ENCODE measurements around the gene SMARCAL1. TPM values are rescaled to one million over a fixed set of nuclear protein-coding genes. Genes with fewer than 3 reads are reported as not detected.
"Not testable (repeated sequence)": the region's sequence is repeated elsewhere in the genome, so short reads cannot be mapped to it uniquely, and the experiment has no call there.

Gene SMARCAL1
- total RNA-seq: 10 to 100 TPM; 25.0 to 28.4 TPM

GRCh38 chr2:216412022-216412999, at the start of gene SMARCAL1:
SMARCAL1 (plus strand) TSS chr2:216412484; CDS start chr2:216414705, 2,221 bp downstream.
- ChIA-PET CTCF (no interaction called here), POLR2A (interaction anchor here (0.7 to 1.0 kb wide), 2 partner anchors 86 to 379 kb away, joined by 3 to 6 read pairs; partner anchors contain the start of gene RPL37A)

- CTCF ChIA-PET: no interaction called here
- POLR2A ChIA-PET: no interaction called here
Measured at GRCh38 chr2:216362730-216363129, 49.6 kb upstream of the SMARCAL1 start.

GRCh38 chr2:216363221-216363620, 49.1 kb upstream of the SMARCAL1 start:
- POLR2A ChIA-PET: no interaction called here
- CTCF ChIA-PET: no interaction called here

- POLR2A ChIA-PET: no interaction called here
Measured at GRCh38 chr2:216365518-216365917, 46.8 kb upstream of the SMARCAL1 start.

GRCh38 chr2:216366777-216367471, 45.4 kb upstream of the SMARCAL1 start:
- CTCF ChIA-PET: no interaction called here
- POLR2A ChIA-PET: no interaction called here

More at GRCh38 chr2:216365518-216365917, 46.8 kb upstream of the SMARCAL1 start:
- CTCF ChIA-PET: no interaction called here

- CTCF ChIA-PET: no interaction called here
- POLR2A ChIA-PET: no interaction called here
Measured at GRCh38 chr2:216369821-216370220, 42.5 kb upstream of the SMARCAL1 start.

DNA sequence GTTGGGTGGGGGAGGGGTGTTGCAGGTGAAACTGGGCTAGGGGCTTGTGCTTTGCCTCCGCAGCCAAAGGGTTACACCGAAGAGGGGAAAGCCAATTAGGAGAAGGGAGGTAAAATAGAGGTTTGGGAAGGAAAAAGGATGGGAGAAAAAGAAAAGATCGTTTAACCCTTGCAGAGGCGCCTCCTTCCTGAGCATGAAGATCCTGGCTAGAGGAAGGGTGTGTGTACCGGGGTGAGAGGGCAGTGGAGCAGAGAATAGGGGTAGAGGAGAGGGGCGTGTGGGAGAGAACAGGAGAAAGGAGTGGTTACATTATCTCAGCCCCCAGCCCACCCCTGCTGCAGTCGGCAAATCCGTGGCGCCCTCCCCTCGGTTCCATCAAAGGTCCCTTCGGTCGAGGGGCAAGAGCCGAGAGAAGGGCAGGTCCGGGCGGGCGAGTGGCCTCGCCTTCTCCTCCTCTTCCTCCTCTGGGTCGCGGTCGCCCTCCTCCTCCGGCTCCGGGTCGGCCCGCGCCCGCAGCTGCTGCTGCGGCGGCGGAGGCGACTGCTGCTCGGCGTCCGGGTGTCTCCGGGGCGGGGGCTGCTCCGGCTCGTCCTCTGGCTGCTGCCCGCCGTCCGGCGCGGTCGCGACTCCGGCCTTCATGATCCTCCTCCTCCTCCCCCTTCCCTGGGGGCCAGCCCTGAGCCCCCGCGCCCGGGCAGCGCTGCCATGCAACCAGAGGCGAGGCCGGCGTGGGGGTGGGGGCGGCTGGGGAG, 41.1 kb upstream of the SMARCAL1 start:
- CTCF ChIA-PET: no interaction called here
- POLR2A ChIA-PET: no interaction called here

DNA sequence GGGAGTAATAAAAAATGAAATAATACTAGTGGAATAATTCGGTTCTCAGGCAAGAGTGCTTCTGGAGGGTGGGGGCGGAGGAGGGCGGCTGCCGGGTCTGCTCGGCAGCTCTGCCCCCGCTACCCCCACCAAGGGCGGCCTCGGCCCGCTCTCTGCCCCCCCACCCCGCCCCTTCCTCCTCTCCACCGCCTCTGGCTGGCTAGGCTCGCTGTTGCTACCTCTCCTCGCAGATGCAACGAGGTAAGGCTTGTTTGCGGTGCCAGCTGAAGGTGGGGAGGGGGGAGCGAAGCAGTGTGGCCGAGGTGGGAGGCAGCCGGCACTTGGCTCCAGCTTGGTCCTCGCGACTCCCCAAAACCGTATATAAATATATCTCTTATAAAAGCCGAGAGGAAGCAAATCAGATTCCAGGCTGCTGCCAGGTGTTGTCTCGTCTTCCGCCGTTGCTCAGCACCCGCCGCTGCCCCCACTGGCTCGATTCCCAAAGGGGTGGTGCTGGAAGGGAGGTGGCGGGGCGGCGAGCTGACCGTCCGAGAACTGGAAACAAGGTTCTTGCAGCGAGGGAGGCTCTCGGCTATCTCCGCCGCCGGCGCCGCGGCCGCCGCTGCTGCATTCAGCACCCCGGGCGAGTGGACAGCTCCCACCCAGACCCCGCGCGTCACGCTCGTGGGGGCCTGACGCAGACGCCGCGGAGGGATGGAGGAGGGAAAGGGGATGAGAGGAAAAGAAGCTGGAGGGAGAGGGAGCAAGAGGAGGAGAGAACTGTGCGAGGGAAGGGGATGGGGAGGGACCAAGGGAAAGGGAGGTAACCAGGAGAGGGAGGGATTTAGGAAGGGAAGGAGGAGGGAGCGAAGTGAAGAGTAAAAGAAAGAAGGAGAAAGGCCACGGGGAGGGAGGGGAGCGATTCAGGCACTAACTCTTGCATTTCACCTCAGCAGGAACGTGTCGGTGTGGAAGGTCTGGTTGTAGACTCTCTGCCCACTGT, 40.3 kb upstream of the SMARCAL1 start, which contains the start of gene MARCHF4:
Gene MARCHF4 (minus strand): TSS at position 763 of the 982 bp plus-strand sequence. CDS start 2,223 bp downstream, outside the sequence.
- POLR2A ChIA-PET: no interaction called here

GRCh38 chr2:216372761-216373291, 39.5 kb upstream of the SMARCAL1 start:
- ChIA-PET POLR2A (no interaction called here), CTCF (interaction anchor here (1.3 kb wide), 1 partner anchor 20 kb away, joined by 3 read pairs; no protein-coding TSS in a partner anchor)

More for the DNA sequence above, 40.3 kb upstream of the SMARCAL1 start, which contains the start of gene MARCHF4:
- CTCF ChIA-PET: no interaction called here

- POLR2A ChIA-PET: no interaction called here
- CTCF ChIA-PET: interaction anchor here (1.3 kb wide), 1 partner anchor 22 kb away, joined by 3 read pairs; no protein-coding TSS in a partner anchor
Measured at GRCh38 chr2:216373896-216374295, 38.4 kb upstream of the SMARCAL1 start.

DNA sequence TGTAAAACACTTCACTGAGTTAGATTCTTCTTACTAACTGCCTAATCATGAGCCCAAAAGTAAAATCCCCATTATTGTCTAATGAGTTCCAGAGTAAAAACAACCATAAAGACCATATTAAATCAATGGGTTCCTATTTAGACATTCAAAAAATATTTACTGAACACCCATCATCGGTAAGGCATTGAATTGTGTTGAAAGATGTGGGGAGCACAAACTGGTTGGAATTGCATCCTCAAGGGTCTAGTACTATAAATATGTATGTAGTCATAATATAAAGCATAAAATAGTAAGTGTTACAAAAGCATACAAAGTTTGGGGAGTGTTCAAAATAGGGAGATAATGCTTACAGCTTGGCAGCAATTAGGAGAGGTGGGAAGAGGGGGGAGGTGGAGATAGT, 37.0 kb upstream of the SMARCAL1 start:
- ChIA-PET CTCF (no interaction called here), POLR2A (no interaction called here)

DNA sequence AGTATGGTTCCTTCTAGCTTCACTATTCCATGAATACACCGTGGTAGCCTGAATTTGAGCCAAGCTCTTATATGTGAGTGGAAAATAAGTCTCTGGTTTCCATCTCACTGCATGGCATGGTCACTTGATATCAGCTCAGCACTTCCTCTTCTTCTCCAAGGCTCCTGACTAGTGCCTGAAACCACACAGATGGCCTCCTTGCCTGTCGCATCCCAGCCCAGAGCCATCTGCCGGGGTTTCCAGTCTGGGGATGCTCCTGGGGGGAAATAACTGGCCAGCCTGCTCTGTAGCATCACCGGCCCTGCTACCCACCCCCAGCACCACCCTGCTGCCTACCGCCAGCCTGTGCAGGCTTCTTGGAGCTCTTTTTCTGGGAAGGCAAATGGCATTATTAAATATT, 32.3 kb upstream of the SMARCAL1 start:
- POLR2A ChIA-PET: no interaction called here
- CTCF ChIA-PET: no interaction called here

DNA sequence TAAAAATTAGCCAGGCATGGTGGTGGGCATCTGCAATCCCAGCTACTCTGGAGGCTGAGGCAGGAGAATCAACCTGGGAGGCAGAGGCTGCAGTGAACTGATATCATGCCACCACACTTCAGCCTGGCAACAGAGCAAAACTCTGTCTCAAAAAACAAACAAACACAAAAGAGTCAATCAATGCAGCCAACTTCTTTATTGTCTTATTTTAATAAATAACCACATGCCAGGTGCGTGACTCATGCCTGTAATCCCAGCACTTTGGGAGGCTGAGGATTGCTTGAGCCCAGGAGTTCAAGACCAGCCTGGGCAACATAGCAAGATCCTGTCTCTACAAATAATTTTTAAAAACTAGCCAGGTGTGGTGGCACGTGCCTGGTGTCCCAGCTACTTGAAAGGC, 27.9 kb upstream of the SMARCAL1 start:
- CTCF ChIA-PET, POLR2A ChIA-PET: not testable (repeated sequence)

DNA sequence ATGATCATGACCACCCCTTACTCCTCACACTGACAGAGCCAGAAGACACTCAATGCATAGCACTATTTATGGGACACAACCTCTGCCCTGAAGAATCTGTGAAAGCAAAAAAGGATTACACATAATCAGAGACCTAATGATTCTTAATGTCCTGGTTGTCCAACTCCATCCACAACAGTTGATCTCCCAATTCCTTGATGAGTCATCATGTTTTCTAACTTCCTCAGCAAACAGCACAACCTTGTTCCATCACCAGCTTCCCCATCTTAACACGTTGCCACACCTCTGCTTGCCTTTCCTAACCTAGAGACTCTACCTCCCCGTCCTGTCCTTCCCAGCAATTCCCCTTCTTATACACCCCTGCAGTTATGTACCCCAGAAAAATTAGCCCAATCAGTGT, 26.8 kb upstream of the SMARCAL1 start:
- ChIA-PET CTCF (no interaction called here), POLR2A (no interaction called here)

- ChIA-PET POLR2A (no interaction called here), CTCF (no interaction called here)
Measured at GRCh38 chr2:216387262-216387661, 25.0 kb upstream of the SMARCAL1 start.

GRCh38 chr2:216388046-216388884, 24.0 kb upstream of the SMARCAL1 start:
- POLR2A ChIA-PET: no interaction called here
- CTCF ChIA-PET: no interaction called here

GRCh38 chr2:216389570-216389969, 22.7 kb upstream of the SMARCAL1 start:
- ChIA-PET POLR2A (no interaction called here), CTCF (no interaction called here)

DNA sequence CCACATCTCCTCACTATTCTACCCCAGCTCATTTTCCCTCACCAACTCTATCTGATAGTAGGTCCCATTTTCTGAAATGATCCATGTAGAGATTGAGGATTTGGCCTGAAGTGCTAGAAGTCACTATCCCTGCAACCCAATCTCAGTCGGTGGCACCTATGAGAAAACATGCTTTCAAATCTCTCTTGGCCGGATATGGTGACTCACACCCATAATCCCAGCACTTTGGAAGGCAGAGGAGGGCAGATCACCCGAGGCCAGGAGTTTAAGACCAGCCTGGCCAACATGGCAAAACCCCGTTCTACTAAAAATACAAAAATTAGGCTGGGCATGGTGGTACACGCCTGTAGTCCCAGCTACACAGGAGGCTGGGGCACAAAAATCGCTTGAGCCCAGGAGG, 20.9 kb upstream of the SMARCAL1 start:
- ChIA-PET POLR2A (no interaction called here), CTCF (no interaction called here)

Data from activated CD8-positive, alpha-beta memory T cell treated with anti-CD3 and anti-CD28 coated beads for 36 hours (primary cell).